ENCODE measurements around the gene GGN.
"Not testable (repeated sequence)": the region's sequence is repeated elsewhere in the genome, so short reads cannot be mapped to it uniquely, and the experiment has no call there.

The GGN gene

GRCh38 chr19:38369584-38369983 is 18.2 kb downstream of the GGN start:
- no peak for DNase-seq (ENCODE audit: extremely low read depth, low read depth)
- no peak for TF ChIP-seq CTCF (IDR thresholded peaks at IDR 0.05; ENCODE audit: low read depth, low read length)

- no peak for DNase-seq (ENCODE audit: extremely low read depth, low read depth)
- TF ChIP-seq CTCF (IDR thresholded peaks at IDR 0.05; ENCODE audit: low read depth, low read length), result no peak
Observed at GRCh38 chr19:38367041-38367440, 20.8 kb downstream of the GGN start.

GRCh38 chr19:38362946-38363688 is 24.7 kb downstream of the GGN start:
- not testable (repeated sequence) for DNase-seq (ENCODE audit: extremely low read depth, low read depth)

GRCh38 chr19:38362076-38362945 is 25.5 kb downstream of the GGN start:
- DNase-seq (ENCODE audit: extremely low read depth, low read depth), result no peak
- no peak for TF ChIP-seq CTCF (IDR thresholded peaks at IDR 0.05; ENCODE audit: low read depth, low read length)

GRCh38 chr19:38361633-38362075 is 26.2 kb downstream of the GGN start:
- no peak for DNase-seq (ENCODE audit: extremely low read depth, low read depth)
- no peak; the same call in 1 of the 2 replicates for TF ChIP-seq CTCF (IDR thresholded peaks at IDR 0.05; ENCODE audit: low read depth, low read length)

- no peak for TF ChIP-seq CTCF (IDR thresholded peaks at IDR 0.05; ENCODE audit: low read depth, low read length)
- DNase-seq (ENCODE audit: extremely low read depth, low read depth), result no peak
Observed at GRCh38 chr19:38360839-38361631, 26.8 kb downstream of the GGN start.

- TF ChIP-seq CTCF (IDR thresholded peaks at IDR 0.05; ENCODE audit: low read depth, low read length), result no peak
- no peak for DNase-seq (ENCODE audit: extremely low read depth, low read depth)
Observed at GRCh38 chr19:38360351-38360750, 27.5 kb downstream of the GGN start.
